Activated B cell treated with CpG ODN at 0.5 μM for 24 hours (primary cell): ENCODE measurements around the gene NF1. TPM values are rescaled to one million over a fixed set of nuclear protein-coding genes. Genes with fewer than 3 reads are reported as not detected.

Source experiments
- ATAC-seq: fragments of 200-7000 bp; cut with Tn5 transposase; one replicate; pipeline ENCODE4 v1.10.0; 2021; ENCODE audit warnings: low read depth, mild to moderate bottlenecking, moderate library complexity
- CTCF ChIA-PET: fragments of 350-600 bp; sonication (Branson Sonifier 250); formaldehyde crosslinking; loops from one replicate; lab custom pipeline; 2021; ENCODE audit warnings: antibody characterized with exemption; lab: Charles Lee
- POLR2A ChIA-PET: fragments of 350-600 bp; sonication (Branson Sonifier 250); formaldehyde crosslinking; loops from one replicate; lab custom pipeline; 2021; ENCODE audit warnings: antibody characterized with exemption; lab: Charles Lee
- DNase-seq: peaks from one replicate; pipeline ENCODE4 v3.0.0; 2022
- H3K27ac Mint-ChIP-seq: one replicate; pipeline ENCODE4 v1.8.0; 2020; ENCODE audit warnings: mixed read lengths
- H3K27me3 Mint-ChIP-seq: one replicate; pipeline ENCODE4 v1.8.0; 2021; ENCODE audit warnings: mixed read lengths
- H3K36me3 Mint-ChIP-seq: one replicate; pipeline ENCODE4 v1.8.0; 2021; ENCODE audit warnings: low read depth, mixed read lengths
- H3K4me1 Mint-ChIP-seq: one replicate; pipeline ENCODE4 v1.8.0; 2021; ENCODE audit warnings: mixed read lengths
- H3K4me3 Mint-ChIP-seq: one replicate; pipeline ENCODE4 v1.8.0; 2020; ENCODE audit warnings: mild to moderate bottlenecking, mixed read lengths
- H3K9me3 Mint-ChIP-seq: one replicate; pipeline ENCODE4 v1.8.0; 2020; ENCODE audit warnings: mixed read lengths
- CTCF ChIP-seq: fragments of 200-600 bp; IDR thresholded peaks from one replicate; pipeline ENCODE4 v1.8.0; 2022; ENCODE audit warnings: antibody characterized with exemption, mild to moderate bottlenecking
- intact Hi-C: fragments of 100-400 bp; cut with micrococcal nuclease; formaldehyde crosslinking; loops from one replicate; pipeline ENCODE4 v1.15.1; 2024
- total RNA-seq: library from RNA; stranded (reverse); gene quantifications from 2 replicates; pipeline ENCODE4 v1.2.3, GENCODE V29; 2022

Gene NF1
- total RNA-seq, 1 donor from 2014 or later, result 27.4 TPM

GRCh38 chr17:31357091-31357490, 262.3 kb downstream of the NF1 start:
- CTCF ChIA-PET, result no interaction called here
- ATAC-seq (no peak), DNase-seq (no peak)
- Mint-ChIP-seq H3K4me1 (no peaks in the 10 kb centered on the region), H3K27me3 (no peaks in the 10 kb centered on the region), H3K27ac (no peak overlapping the region), H3K36me3 (peaks cover 72% of the 10 kb centered on the region), H3K4me3 (no peak overlapping the region), H3K9me3 (no peaks in the 10 kb centered on the region)
- no peak for TF ChIP-seq CTCF
- POLR2A ChIA-PET, result no interaction called here
- intact Hi-C loops, result no loop called here

- ATAC-seq (no peak), DNase-seq (no peak)
- Mint-ChIP-seq H3K36me3 (peaks cover 66% of the 10 kb centered on the region), H3K9me3 (no peaks in the 10 kb centered on the region), H3K27me3 (no peaks in the 10 kb centered on the region), H3K4me3 (no peak overlapping the region), H3K27ac (no peak overlapping the region), H3K4me1 (no peaks in the 10 kb centered on the region)
- intact Hi-C loops, result no loop called here
- no peak for TF ChIP-seq CTCF
- ChIA-PET POLR2A (no interaction called here), CTCF (no interaction called here)
Measured at GRCh38 chr17:31357839-31358394, 263.1 kb downstream of the NF1 start.

GRCh38 chr17:31364012-31364411, 269.2 kb downstream of the NF1 start:
- ChIA-PET POLR2A (no interaction called here), CTCF (no interaction called here)
- Mint-ChIP-seq H3K9me3 (no peaks in the 10 kb centered on the region), H3K36me3 (peaks cover 32% of the 10 kb centered on the region), H3K27me3 (no peaks in the 10 kb centered on the region), H3K4me3 (no peak overlapping the region), H3K4me1 (no peaks in the 10 kb centered on the region), H3K27ac (no peak overlapping the region)
- DNase-seq (no peak), ATAC-seq (no peak)
- no peak for TF ChIP-seq CTCF
- intact Hi-C loops, result no loop called here

- H3K4me3 Mint-ChIP-seq, result no peak overlapping the region
- ATAC-seq, result no peak
- DNase-seq, result no peak
- intact Hi-C loops, result no loop called here
- ChIA-PET POLR2A (interaction anchor here (0.6 to 1.4 kb wide), 2 partner anchors 44 to 85 kb away, joined by 5 to 7 read pairs; partner anchors contain the start of gene EVI2A), CTCF (no interaction called here)
- peaks cover 15% of the 10 kb centered on the region for H3K4me1 Mint-ChIP-seq
- no peaks in the 10 kb centered on the region for H3K9me3 Mint-ChIP-seq
- H3K27me3 Mint-ChIP-seq, result no peaks in the 10 kb centered on the region
- peaks cover 16% of the 10 kb centered on the region for H3K36me3 Mint-ChIP-seq
- no peak for TF ChIP-seq CTCF
- H3K27ac Mint-ChIP-seq, result no peak overlapping the region
Measured at GRCh38 chr17:31366088-31366487, 271.3 kb downstream of the NF1 start.

- CTCF ChIA-PET, result interaction anchor here (0.8 kb wide), 1 partner anchor 20 kb away, joined by 3 read pairs; no protein-coding TSS in a partner anchor
- no peak for ATAC-seq
- no peaks in the 10 kb centered on the region for H3K27me3 Mint-ChIP-seq
- no peak for TF ChIP-seq CTCF
- H3K4me1 Mint-ChIP-seq, result peaks cover 32% of the 10 kb centered on the region
- no peak for DNase-seq
- POLR2A ChIA-PET, result interaction anchor here (1.6 kb wide), 1 partner anchor 50 kb away, joined by 4 read pairs; no protein-coding TSS in a partner anchor
- no peaks in the 10 kb centered on the region for H3K9me3 Mint-ChIP-seq
- no peak overlapping the region for H3K4me3 Mint-ChIP-seq
- intact Hi-C loops, result no loop called here
- H3K36me3 Mint-ChIP-seq, result peaks cover 7% of the 10 kb centered on the region
- no peak overlapping the region for H3K27ac Mint-ChIP-seq
Measured at GRCh38 chr17:31369266-31369665, 274.5 kb downstream of the NF1 start.
